GM21390 (cell line): Measurements from ENCODE around the gene MCC.
"Not testable (repeated sequence)": the region's sequence is repeated elsewhere in the genome, so short reads cannot be mapped to it uniquely, and the experiment has no call there.

Experiments
- ATAC-seq: cut with Tn5 transposase; IDR thresholded peaks from one replicate; pipeline ENCODE4 v1.9.1; 2021; ENCODE audit not compliant: unreplicated experiment

The MCC gene

DNA sequence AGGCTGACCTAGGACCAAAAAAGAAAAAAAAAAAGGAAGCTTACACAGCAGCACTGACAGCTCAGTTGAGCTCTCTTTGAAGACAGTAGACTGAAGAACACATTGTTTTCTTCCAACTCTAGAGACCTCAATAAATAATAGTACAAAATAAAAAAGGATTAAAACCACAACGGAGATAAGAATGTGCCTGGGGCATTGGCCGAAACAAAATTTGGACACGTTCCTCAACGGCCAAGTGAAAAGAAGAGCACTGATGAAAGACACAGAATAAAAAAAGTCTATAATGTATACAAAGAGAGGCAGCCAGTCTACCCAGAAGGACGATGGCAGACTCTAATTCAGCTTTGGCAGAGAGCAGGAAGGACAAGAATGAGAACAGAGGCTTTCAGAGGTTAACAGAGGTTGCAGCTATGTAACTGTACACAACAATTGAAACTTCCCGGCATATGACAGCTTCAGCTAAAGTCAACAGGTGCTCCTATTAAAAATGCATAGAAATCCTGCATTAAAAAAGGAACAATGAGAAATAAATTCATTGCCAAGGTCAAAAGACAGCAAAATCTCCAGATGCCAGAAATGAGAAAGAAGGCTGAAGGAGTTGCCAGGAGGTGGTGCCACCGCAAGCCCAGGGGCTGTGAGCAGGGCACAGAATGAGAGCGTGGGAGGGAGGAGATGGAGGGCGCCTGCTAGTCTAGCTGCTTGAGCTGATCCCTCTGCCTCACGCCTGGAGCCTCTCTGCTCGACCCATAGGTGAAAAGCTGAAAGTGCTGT, 397.7 kb downstream of the MCC start:
- no peak for ATAC-seq

DNA sequence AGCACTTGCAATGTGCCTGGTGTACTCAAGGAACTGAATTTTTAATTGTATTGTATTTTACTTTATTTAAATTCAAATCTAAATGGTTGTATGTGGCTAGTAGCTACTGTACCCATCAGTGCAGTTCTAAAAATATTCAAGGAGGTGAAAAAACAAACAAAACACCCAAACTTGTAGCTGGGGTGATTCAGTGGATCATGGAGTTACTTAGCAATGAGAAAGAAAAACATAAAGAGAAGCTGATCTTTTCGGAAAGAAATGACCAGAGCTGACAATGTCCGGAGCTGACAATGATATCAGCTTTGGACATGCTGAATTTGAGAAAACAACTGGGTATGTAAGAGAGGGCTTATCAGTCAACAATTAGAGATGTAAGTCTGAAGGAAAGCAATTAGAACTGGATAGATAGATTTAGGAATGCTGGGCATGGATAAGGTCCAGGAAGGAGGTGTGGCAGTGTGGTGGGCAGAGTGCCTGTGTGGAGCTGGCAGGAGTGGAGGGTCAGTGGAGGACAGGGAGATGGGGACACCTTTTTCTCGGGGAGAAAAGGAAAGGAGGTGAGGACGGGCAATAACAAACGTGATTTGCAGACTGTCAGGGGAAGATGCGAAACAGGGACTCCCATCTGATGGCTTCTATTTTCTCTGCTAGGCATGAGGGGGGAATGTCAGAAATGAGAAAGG, 398.5 kb downstream of the MCC start:
- ATAC-seq = no peak

DNA sequence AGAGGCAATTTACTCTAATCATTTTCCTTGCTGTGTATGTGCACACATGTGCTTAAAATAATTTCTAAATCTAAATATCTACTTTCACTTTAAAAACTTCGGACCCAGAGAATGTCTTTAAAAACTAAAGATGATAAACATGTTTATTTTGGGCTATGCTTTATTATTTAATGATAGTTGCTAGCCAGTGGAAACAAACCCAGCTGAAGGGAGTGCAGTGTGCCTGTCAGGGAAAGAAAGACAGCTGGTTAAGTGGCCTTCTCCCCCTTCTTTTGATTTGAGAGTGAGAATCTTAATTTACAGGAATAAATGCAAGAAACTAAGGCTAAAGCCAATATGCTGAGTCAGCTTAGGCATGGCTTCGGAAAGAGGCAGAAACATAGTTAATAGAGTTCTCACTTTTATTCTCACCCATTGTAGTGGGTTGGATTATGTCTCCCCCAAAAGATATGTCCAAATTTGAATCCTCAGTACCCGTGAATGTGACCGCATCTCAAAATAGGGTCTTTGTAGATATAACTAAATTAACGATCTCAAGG, 400.2 kb downstream of the MCC start:
- no peak for ATAC-seq

DNA sequence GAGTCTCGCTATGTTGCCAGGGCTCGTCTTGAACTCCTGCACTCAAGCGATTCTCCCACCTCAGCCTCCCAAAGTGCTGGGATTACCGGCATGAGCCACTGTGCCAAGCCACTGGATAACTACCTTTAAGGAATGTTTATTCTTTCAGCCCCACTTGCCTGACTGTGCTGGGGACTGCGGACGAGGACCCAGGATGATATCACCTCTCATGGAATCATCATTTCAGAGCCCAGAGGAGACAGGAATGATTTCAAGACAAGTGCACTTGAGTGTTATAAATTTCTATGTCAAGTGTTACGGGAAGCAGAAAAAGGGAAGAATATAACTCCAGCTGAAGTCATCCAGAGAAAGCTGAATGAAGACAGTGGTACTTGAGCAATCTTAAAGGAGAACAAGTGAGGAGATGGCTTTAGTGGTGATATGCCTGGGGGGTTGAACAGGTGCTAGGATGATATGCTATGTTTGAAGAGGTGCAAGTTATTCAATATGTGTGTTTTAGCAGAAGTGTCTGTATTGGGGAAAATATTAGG, 402.3 kb downstream of the MCC start:
- ATAC-seq = no peak

DNA sequence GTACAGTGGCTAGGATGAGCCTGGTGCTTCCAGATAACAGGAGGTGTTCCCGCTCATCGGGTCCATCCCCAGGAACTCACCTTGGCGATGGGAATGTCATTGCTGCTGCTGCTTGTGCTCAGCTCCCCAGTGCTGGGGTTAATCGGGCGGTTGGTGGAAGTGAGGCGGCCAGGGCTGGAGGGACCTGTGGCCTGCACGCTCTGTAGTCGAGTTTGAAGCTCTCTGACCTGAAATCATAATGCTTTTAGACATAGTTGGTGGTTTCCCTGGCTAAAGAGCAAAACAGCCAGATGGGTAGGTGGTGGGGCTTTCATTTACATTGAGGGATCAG, 403.2 kb downstream of the MCC start:
- ATAC-seq = no peak

DNA sequence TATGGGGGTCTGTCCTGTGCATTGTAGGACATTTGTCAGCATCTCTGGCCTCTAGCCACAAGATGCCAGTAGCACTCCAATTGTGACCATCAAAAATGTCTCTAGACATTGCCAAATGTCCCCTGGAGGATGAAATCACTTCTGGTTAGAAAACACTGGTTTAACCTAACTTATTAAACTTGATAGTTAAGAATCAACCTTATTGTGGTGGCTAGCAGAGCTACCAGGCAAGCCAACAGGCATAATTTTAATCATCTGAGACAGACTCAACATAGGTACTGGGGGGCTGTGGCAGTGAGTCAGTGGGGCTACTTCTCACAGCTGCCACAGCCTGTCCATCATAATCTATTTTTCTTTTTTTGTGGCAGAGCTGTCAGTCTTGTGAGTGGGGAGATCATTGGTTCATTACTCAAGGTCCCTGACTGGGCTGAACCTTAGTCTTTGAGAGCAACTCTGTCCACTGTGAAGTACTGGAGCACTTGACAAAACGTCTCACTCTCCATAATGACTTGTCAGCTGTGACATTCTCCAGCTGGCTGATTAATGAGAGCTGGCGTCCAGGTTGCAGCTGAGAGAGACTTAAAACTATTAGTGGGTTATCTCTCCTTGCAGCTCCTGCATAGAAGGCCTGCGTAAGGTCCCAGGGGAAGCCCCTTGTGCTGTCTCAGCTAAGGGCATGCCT, 403.7 kb downstream of the MCC start:
- no peak for ATAC-seq

DNA sequence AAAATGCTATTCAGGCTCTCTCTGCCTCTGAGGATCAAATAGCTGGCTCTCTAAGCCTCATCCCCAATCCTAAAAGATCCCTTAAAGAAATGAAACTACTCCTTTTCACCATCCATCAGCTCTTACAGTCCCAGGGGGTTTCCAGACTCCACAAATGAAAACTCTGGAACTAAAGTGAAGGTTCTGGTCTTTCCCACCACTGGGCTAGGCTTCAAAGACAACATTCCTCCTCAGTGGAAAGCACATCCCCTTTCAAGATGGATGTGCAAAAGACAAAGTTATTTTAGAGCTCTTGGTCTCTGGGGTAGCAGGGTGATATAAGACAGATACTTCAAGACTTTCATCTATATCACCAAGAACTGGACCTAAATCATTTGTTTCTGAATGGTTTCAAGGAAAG, 404.8 kb downstream of the MCC start:
- ATAC-seq = no peak

DNA sequence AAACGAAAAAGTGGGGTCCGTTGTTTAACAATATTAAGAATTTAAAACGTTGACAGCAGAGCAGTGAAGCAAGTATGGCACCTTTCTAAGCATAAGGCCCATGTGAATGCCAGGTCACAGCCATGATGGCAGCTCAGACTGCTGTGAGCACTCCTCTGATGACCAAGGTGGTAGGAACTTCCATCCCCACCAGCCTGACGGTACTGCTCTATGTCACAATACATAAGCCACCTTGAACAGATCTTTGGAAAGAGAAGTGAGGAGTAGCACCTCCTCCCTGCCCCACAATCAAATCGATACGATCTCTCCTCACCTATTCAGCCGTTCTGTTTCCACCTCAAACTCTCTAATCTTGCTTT, 405.7 kb downstream of the MCC start:
- ATAC-seq = no peak

DNA sequence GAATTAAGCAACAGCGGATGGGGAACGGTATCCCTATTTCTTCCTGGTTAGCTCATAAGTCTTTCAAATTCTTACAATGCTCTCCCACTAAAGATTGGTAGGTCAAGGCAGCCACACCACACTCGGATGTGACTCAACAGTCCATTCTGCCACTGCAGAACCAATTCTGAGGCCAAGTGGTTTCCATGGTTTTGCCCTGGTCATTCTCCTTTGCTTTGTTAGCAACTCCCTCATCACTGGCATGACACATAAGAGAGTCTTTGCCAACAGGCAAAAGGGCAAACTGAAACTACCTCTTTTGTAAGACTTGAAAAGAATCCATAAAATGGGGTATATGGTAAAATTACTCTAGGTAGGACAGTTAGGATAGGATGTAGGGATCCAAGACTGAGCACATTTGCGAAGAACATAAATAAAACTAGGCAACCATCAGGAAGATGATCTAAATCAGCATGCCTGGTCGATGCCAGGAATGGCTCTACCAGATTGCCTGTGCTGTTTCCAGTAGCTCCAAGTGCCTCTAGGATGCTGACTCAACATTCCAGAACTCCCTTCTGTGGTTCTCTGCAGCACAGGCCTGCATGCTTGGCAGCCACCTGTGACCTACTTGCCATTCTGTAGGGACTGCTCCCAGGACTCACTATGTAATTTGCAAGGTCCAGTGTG, 406.2 kb downstream of the MCC start:
- no peak for ATAC-seq

DNA sequence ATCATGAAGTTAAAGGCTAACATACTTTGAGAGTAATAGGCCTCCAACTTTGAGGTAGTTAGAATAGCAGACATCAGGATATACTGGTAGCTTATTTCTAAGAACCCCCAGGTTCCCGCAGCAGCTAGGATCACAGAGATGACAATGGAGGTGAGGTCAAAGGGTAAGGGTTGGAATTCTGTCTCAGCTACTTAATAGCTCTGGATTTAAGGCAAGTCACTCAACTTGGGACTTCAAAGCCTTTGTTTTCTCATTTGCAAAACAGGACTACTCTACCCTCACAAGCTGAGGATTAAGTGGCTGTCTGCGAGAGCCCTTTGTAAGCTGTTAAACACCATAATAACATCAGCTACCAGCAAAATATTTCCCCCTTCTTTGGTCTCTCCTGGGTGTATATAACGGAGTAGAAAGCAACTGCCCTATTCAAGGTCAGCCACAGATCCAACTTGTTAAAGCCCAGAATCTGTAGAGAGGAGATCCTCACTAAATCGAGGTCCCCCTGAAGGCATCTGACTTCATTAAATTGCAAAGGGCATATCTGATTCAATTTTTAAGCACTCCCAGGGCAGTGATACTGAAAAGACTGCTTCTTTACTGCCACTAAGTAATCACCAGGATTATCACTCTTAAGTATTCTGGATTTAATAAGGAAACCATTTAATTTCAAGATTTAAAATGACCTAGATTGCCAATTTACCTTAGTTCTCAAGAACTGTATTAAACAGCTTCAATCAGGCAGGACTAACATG, 407.0 kb downstream of the MCC start:
- no peak for ATAC-seq

DNA sequence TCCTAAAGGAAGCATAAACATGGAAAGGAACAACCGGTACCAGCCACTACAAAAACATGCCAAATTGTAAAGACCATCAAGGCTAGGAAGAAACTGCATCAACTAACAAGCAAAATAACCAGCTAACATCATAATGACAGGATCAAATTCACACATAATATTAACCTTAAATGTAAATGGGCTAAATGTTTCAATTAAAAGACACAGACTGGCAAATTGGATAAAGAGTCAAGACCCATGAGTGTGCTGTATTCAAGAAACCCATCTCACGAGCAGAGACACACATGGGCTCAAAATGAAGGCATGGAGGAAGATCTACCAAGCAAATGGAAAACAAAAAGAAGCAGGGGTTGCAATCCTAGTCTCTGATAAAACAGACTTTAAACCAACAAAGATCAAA, 411.6 kb downstream of the MCC start:
- ATAC-seq = not testable (repeated sequence)

DNA sequence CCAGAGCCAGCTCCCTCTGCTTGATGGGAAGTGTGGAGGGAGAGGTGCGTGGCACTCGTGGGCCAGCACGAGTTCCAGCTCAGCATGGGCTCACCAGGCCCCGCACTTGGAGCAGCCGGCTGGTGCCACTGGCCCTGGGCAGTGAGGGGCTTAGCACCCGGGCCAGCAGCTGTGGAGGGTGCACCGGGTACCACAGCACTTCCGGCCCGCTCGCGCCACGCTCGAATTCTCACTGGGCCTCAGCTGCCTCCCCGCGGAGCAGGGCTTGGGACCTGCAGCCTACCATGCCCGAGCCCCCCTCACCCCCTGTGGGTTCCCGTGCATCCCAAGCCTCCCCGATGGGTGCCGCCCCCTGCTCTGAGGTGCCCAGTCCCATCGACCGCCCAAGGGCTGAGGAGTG, 413.2 kb downstream of the MCC start:
- no peak for ATAC-seq

DNA sequence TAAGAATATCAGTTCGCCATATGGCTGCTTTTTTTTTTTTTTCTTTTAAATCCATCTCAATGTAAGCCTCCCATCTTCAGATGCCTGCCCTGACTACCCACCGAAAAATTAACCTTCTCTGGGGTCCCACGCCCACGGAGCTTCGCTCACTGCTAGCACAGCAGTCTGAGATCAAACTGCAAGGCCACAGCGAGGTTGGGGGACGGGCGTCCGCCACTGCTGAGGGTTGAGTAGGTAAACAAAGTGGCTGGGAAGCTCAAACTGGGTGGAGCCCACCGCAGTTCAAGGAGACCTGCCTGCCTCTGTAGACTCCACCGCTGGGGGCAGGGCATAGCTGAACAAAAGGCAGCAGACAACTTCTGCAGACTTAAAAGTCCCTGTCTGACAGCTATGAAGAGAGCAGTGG, 414.6 kb downstream of the MCC start:
- ATAC-seq = not testable (repeated sequence)

DNA sequence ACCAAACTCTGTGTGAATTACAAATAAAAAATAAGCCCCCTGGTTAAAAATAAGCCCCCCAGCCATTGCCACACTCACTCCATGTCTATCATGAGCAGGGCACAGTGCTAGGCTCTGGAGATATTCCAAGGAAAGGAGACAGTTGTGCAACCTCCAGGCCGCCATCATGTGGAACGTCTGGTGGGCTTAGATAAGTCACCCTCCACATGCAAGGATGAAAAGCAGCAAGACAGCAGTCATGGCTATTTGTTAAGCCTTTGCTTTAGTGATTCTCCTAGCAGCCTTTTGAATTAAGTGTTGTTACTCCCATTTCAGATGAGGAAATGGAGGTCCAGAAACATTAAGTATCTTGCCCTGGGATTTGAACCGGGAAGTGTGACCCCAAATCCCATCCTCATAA, 416.9 kb downstream of the MCC start:
- ATAC-seq = no peak

DNA sequence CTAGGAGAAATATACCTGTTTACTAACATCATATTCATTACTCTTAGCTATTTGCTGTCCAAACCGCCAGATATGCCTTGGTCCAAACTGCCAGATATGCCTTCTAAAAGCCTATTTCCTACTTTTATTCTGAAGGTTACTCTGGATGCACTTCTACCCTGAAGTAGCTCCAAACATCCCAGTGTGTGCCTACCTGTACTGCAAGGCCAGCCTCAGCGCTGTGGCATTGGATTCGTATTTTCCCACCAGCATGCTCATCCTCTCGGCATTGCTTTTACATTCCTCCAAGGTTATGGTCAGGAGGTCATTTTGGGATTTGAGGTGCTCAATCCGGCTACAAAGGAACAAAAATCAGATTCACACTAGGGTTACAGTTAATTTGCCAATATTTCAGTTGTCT, 417.4 kb downstream of the MCC start:
- no peak for ATAC-seq

DNA sequence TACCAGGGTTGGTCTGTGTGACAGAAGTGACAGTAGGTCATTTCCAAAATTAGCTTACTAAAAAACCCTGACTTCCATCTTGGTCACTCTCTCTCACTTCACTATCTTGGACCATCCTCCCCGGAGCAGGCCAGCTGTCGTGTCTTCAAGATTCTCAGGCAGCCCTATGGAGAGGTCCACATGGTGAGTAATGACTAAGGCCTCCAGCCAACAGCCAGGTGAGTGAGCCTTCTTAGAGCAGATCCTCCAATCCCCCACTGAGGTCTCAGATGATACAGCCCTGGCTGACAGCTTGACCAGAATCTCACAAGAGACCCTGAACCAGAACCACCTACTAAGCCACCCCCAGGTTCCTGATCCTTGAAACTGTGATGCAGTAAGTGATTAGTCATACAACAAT, 419.7 kb downstream of the MCC start:
- ATAC-seq = no peak

DNA sequence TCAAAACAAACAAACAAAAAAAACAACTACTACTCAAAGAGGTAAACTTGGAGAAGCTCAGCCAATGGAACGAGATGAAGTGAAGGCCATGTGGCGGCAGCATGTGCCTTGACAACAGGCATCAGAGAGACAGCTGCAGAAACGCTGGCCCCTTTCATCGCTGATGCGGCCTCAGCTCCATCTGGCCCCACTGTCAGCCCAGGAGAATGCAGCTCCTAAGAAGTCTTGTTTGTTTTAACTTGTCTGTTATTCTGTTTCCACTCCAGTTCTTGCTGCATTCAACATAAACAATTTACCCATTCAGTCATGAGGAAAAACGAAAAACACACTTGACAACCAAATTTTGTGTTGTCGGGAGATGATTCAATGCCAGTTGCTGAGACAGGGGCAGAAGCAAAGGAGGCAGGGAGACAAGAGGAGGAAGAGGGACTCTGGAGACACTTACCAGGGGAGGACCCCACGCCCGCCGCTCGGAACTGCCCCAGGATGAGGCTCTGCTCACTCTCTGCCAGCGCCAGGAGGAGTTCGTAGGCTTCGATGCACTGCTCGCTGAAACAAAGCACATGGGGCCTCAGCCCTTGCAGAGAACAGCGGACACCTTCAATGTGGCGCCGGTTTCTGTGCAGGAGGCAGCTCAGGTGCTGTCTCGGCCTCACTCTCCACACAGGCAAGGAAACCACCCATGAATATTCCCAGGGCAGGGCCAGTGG, 420.5 kb downstream of the MCC start:
- ATAC-seq = no peak

DNA sequence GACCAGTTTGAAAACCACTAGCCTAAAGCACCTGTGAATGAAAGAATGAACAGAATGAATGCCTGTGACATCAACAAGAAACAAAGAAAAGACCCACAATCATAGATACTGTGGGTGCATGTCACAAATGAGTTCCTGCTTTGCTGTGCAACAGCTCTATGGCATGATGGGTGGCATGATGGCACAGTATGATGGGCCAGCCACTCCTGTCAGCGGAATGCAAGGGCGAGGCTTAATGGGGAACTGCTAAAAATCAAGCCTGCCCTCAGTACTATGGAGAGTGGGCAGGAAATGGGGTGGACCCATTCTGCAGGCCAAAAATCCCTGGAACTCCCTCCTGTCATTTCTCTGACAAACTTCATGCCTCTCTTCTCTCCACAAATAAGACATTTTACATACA, 422.6 kb downstream of the MCC start:
- no peak for ATAC-seq

DNA sequence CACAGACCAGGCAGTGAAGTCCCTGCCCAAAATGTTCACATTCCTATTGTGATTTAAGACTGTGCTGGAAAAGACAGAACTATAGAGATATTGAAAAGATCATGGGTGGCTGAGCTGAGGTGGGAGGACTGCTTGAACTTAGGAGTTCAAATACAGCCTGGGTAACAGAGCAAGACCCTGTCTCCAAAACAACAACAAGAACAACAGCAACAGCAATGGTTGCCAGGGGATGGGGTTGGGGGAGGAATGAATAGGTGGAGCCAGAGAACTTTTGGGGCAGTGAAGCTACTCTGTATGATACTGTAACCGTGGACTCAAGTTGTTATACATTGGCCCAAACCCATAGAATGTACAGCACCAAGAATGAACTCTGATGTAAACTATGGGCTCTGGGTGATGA, 423.4 kb downstream of the MCC start:
- no peak for ATAC-seq

DNA sequence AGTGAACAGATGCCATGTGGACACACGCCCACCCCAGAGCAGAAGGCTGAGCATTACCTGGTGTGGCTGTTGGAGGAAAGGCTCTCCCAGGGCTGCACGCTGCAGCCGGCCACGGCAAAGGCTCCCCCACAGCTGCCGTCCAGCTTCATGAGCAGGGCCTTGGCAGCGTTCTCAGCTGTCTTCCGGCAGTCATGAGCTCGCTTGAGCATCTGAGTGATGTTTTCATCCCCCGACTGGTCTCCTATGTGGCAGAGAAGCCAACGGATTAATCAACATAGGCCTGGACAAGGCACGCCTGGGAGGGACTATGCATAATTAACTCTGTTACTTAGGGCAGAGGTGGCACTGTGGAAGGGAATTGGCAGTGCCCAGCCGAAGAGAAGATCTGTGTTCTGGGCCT, 424.3 kb downstream of the MCC start:
- no peak for ATAC-seq
